HCT116 (cell line): ENCODE results near the gene OCSTAMP. TPM values are rescaled to one million over a fixed set of nuclear protein-coding genes. Genes with fewer than 3 reads are reported as not detected.

Source experiments
- ATAC-seq: fragments of 200-7000 bp; cut with Tn5 transposase; 2 replicates; pipeline ENCODE4 v1.9.1; 2020; ENCODE audit warnings: mild to moderate bottlenecking, moderate library complexity
- BruUV-seq: library from RNA; stranded (reverse); fragments of 400-500 nt; replicated peaks from 2 replicates; lab custom pipeline; 2021; lab: Mats Ljungman, UMichigan
- CTCF ChIA-PET: fragments of 300-600 bp; sonication (Branson Sonifier 250); formaldehyde crosslinking; loops from one replicate; lab custom pipeline; 2021; ENCODE audit warnings: antibody characterized with exemption; lab: Charles Lee
- POLR2A ChIA-PET: fragments of 300-600, 350-600 bp; sonication (Branson Sonifier 250); formaldehyde crosslinking; loops from one replicate; lab custom pipeline; 2021; ENCODE audit warnings: antibody characterized with exemption; lab: Charles Lee
- RAD21 ChIA-PET, 2 experiments: fragments of 300-600 bp; sonication (Branson Sonifier 250); formaldehyde crosslinking; loops; one replicate each; lab custom pipeline; 2023; ENCODE audit warnings: low total read pairs in 2 of 2; ENCODE audit not compliant: uncharacterized antibody in 2 of 2, unreplicated experiment in 2 of 2, low non-redundant PET in 1 of 2; lab: Charles Lee
- DNase-seq: peaks from one replicate; pipeline ENCODE4 v3.0.0-alpha.2; 2010; ENCODE audit warnings: low read depth, low spot score
- H2AFZ ChIP-seq: fragments of 200-600 bp; shearing (Covaris generic), sonication (generic); 2 replicates; pipeline ENCODE4 v1.6.1; 2017; ENCODE audit warnings: low read depth, mixed run types, mixed read lengths, antibody characterized with exemption, low read length; ENCODE audit not compliant: poor library complexity, severe bottlenecking
- H3K27ac ChIP-seq: 2 replicates; pipeline ENCODE4 v1.5.1; 2012; ENCODE audit warnings: low read depth, low read length
- H3K27me3 ChIP-seq: fragments of 200-600 bp; sonication (generic); 2 replicates; pipeline ENCODE4 v1.6.1; 2016; ENCODE audit warnings: mixed run types, low read length, mixed read lengths; ENCODE audit not compliant: insufficient read depth
- H3K36me3 ChIP-seq, 2 experiments: fragments of 200-500 bp in 1 of 2; fragments of 200-600 bp in 1 of 2; sonication (Bioruptor generic) in 1 of 2; sonication (generic) in 1 of 2; 2 replicates each; pipeline versions ENCODE4 v1.5.1 to v1.6.1; 2014 to 2016; ENCODE audit warnings: low read length in 2 of 2, inconsistent platforms in 1 of 2, mixed read lengths in 1 of 2, mixed run types in 1 of 2; ENCODE audit not compliant: insufficient read depth in 2 of 2, control insufficient read depth in 1 of 2
- H3K4me1 ChIP-seq, 2 experiments: fragments of 200-600 bp in 1 of 2; sonication (generic) in 1 of 2; 2 replicates each; pipeline versions ENCODE4 v1.5.1 to v1.6.1; 2012 to 2017; ENCODE audit warnings: low read length in 2 of 2, inconsistent platforms in 1 of 2, mild to moderate bottlenecking in 1 of 2, mixed read lengths in 1 of 2, mixed run types in 1 of 2, moderate library complexity in 1 of 2; ENCODE audit not compliant: insufficient read depth in 2 of 2, control insufficient read depth in 1 of 2
- H3K4me2 ChIP-seq: fragments of 200-600 bp; sonication (generic); 2 replicates; pipeline ENCODE4 v1.6.1; 2017; ENCODE audit warnings: mixed run types, low read length, mixed read lengths
- H3K4me3 ChIP-seq, 2 experiments: fragments of 200-600 bp in 1 of 2; sonication (generic) in 1 of 2; replicated peaks in 1 of 2; 2 replicates each; pipeline ENCODE4 v1.5.1; 2011 to 2016; ENCODE audit warnings: low read length in 2 of 2, control low read depth in 1 of 2, low read depth in 1 of 2, mild to moderate bottlenecking in 1 of 2, mixed read lengths in 1 of 2, mixed run types in 1 of 2
- H3K79me2 ChIP-seq: fragments of 200-600 bp; sonication (generic); 2 replicates; pipeline ENCODE4 v1.6.1; 2017; ENCODE audit warnings: mild to moderate bottlenecking, mixed run types, low read length, moderate library complexity, mixed read lengths; ENCODE audit not compliant: insufficient read depth
- H3K9ac ChIP-seq: fragments of 200-600 bp; sonication (generic); 2 replicates; pipeline ENCODE4 v1.6.1; 2016; ENCODE audit warnings: low read length, mixed read lengths
- H3K9me2 ChIP-seq: fragments of 200-600 bp; sonication (generic), shearing (Covaris generic); 2 replicates; pipeline ENCODE4 v1.6.1; 2017; ENCODE audit warnings: mixed run types, mild to moderate bottlenecking, moderate library complexity; ENCODE audit not compliant: insufficient read depth
- H3K9me3 ChIP-seq, 2 experiments: fragments of 200-500 bp in 1 of 2; fragments of 200-600 bp in 1 of 2; sonication (Bioruptor generic) in 1 of 2; sonication (generic) in 1 of 2; 2 replicates each; pipeline ENCODE4 v1.6.1; 2014 to 2017; ENCODE audit warnings: low read length in 2 of 2, mixed read lengths in 2 of 2, inconsistent platforms in 1 of 2, low read depth in 1 of 2, mild to moderate bottlenecking in 1 of 2, mixed run types in 1 of 2, moderate library complexity in 1 of 2; ENCODE audit not compliant: control insufficient read depth in 1 of 2, insufficient read depth in 1 of 2
- H4K20me1 ChIP-seq: fragments of 200-600 bp; sonication (generic), shearing (Covaris generic); 2 replicates; pipeline ENCODE4 v1.6.1; 2017; ENCODE audit warnings: mixed run types, mild to moderate bottlenecking, moderate library complexity; ENCODE audit not compliant: insufficient read depth
- CBX3 ChIP-seq: IDR thresholded peaks from 2 replicates; pipeline ENCODE4 v1.6.1; 2012; ENCODE audit warnings: low read depth
- CTCF ChIP-seq, 3 experiments: fragments of 200-600 bp in 1 of 3; sonication (generic) in 1 of 3; IDR thresholded peaks in 2 of 3; conservative IDR thresholded peaks in 1 of 3; 2 replicates each; pipeline ENCODE4 v1.5.1; 2012 to 2017; ENCODE audit warnings: low read depth in 2 of 3, low read length in 2 of 3, antibody characterized with exemption in 1 of 3, borderline replicate concordance in 1 of 3, control low read depth in 1 of 3, mild to moderate bottlenecking in 1 of 3, mixed read lengths in 1 of 3, mixed run types in 1 of 3, moderate library complexity in 1 of 3; ENCODE audit not compliant: insufficient read depth in 1 of 3
- JUND ChIP-seq: IDR thresholded peaks from 2 replicates; pipeline ENCODE4 v1.6.1; 2012
- RAD21 ChIP-seq: IDR thresholded peaks from 2 replicates; pipeline ENCODE4 v1.6.1; 2012; ENCODE audit warnings: low read depth, mild to moderate bottlenecking
- REST ChIP-seq: IDR thresholded peaks from 2 replicates; pipeline ENCODE4 v1.6.1; 2012; ENCODE audit warnings: low read depth
- SP1 ChIP-seq: IDR thresholded peaks from 2 replicates; pipeline ENCODE4 v1.6.1; 2012; ENCODE audit warnings: low read depth
- TCF7L2 ChIP-seq: IDR thresholded peaks from 2 replicates; pipeline ENCODE4 v1.7.0; 2011; ENCODE audit warnings: borderline replicate concordance, inconsistent platforms; ENCODE audit not compliant: insufficient read depth, insufficient read length; ENCODE audit errors: extremely low read depth
- ZBTB33 ChIP-seq: IDR thresholded peaks from 2 replicates; pipeline ENCODE4 v1.6.1; 2011; ENCODE audit warnings: mild to moderate bottlenecking, low read length, moderate library complexity; ENCODE audit not compliant: insufficient replicate concordance; ENCODE audit errors: extremely low read depth
- intact Hi-C: fragments of 100-400 bp; cut with micrococcal nuclease; formaldehyde crosslinking; loops from 2 replicates; pipeline ENCODE4 v1.10.0; 2022
- total RNA-seq: library from RNA; stranded (reverse); gene quantifications from one replicate; pipeline ENCODE4 v1.2.1, GENCODE V29; 2021; ENCODE audit not compliant: unreplicated experiment

The OCSTAMP gene
- total RNA-seq, 1 experiment from 2014 or later = not detected

GRCh38 chr20:46539113-46539512 is 11.3 kb downstream of the OCSTAMP start:
- no peaks in the 10 kb centered on the region for H3K36me3 ChIP-seq
- CTCF ChIA-PET = interaction anchor here (1.1 to 1.2 kb wide), 3 partner anchors 15 to 17 kb away, joined by 3 to 4 read pairs (median 3); no protein-coding TSS in a partner anchor
- intact Hi-C loops = no loop called here
- TF ChIP-seq CBX3 = no peak
- no peak for TF ChIP-seq RAD21
- TF ChIP-seq JUND = no peak
- peak in 2 of 3 experiments; percentile 50 to 52; a peak in 4 of 6 replicates for TF ChIP-seq CTCF (IDR thresholded peaks at IDR 0.05 in 2 of 3, conservative IDR thresholded peaks at IDR 0.05 in 1 of 3; ENCODE audit: borderline replicate concordance in 1 of 3, insufficient read depth in 1 of 3, low read depth in 2 of 3, low read length in 2 of 3)
- TF ChIP-seq ZBTB33 = no peak
- TF ChIP-seq REST = no peak
- no peak for TF ChIP-seq TCF7L2
- no peak for TF ChIP-seq SP1
- TF ChIP-seq, all 23 proteins: peak for 1
- Histone ChIP-seq H3K4me3 (no peak overlapping the region), H3K27me3 (peaks cover 41% of the 10 kb centered on the region), H3K9me2 (no peaks in the 10 kb centered on the region), H3K9me3 (no peaks in the 10 kb centered on the region), H3K9ac (no peak overlapping the region), H4K20me1 (no peaks in the 10 kb centered on the region), H3K4me2 (no peak overlapping the region), H2AFZ (no peak overlapping the region), H3K4me1 (no peaks in the 10 kb centered on the region), H3K27ac (no peak overlapping the region), H3K79me2 (no peaks in the 10 kb centered on the region)
- no TSS peak for BruUV-seq
- ChIA-PET RAD21 (no interaction called here), POLR2A (no interaction called here)
- ATAC-seq = peak; percentile 69
- DNase-seq = no peak
